Left forelimb (tissue), 1 donor: ENCODE measurements around the gene MAN1C1.

Source experiments
- DNase-seq: peaks from one replicate; pipeline ENCODE4 v3.0.0-alpha.2; 2018; ENCODE audit warnings: low spot score

The MAN1C1 gene

GRCh38 chr1:25804244-25804963 is 187.8 kb downstream of the MAN1C1 start:
- no peak for DNase-seq

- DNase-seq, result no peak
Observed at GRCh38 chr1:25804964-25805862, 188.6 kb downstream of the MAN1C1 start.

GRCh38 chr1:25805863-25806225 is 189.3 kb downstream of the MAN1C1 start:
- DNase-seq, result no peak

- DNase-seq, result no peak
Observed at GRCh38 chr1:25806418-25806817, 189.8 kb downstream of the MAN1C1 start.

- DNase-seq, result no peak
Observed at GRCh38 chr1:25807480-25808390, 191.1 kb downstream of the MAN1C1 start.

- no peak for DNase-seq
Observed at GRCh38 chr1:25808481-25809244, 192.1 kb downstream of the MAN1C1 start.

- DNase-seq, result no peak
Observed at GRCh38 chr1:25809283-25809926, 192.8 kb downstream of the MAN1C1 start.

GRCh38 chr1:25809929-25810328 is 193.3 kb downstream of the MAN1C1 start:
- DNase-seq, result no peak

GRCh38 chr1:25810341-25811299 is 194.0 kb downstream of the MAN1C1 start:
- DNase-seq, result peak; percentile 84

- no peak for DNase-seq
Observed at GRCh38 chr1:25811384-25812082, 194.9 kb downstream of the MAN1C1 start.

- no peak for DNase-seq
Observed at GRCh38 chr1:25813071-25813733, 196.6 kb downstream of the MAN1C1 start.

GRCh38 chr1:25813734-25814471 is 197.3 kb downstream of the MAN1C1 start:
- no peak for DNase-seq

- no peak for DNase-seq
Observed at GRCh38 chr1:25814549-25815087, 198.0 kb downstream of the MAN1C1 start.

- DNase-seq, result no peak
Observed at GRCh38 chr1:25815208-25816111, 198.9 kb downstream of the MAN1C1 start.

GRCh38 chr1:25816112-25816718 is 199.6 kb downstream of the MAN1C1 start:
- no peak for DNase-seq
